NCI-H1694 treated with DMSO at 0.1 percent for 48 hours (cell line): ENCODE results near the gene ATG4D.

ENCODE experiments used
- DNase-seq: peaks from one replicate; lab custom pipeline; 2025; lab: John Stamatoyannopoulos, UW

Gene ATG4D

GRCh38 chr19:10543420-10544241 lies at the start of gene ATG4D:
Gene ATG4D, plus strand, starts transcription at chr19:10543904. Its CDS starts 187 bp downstream, at chr19:10544091.
- peak; percentile 35 for DNase-seq

GRCh38 chr19:10497371-10497770 lies 46.3 kb upstream of the ATG4D start:
- DNase-seq = no peak

GRCh38 chr19:10499550-10500246 lies 44.0 kb upstream of the ATG4D start:
- DNase-seq = no peak

GRCh38 chr19:10500247-10500592 lies 43.5 kb upstream of the ATG4D start:
- no peak for DNase-seq

- DNase-seq = no peak
Measured at GRCh38 chr19:10501971-10502523, 41.7 kb upstream of the ATG4D start.

GRCh38 chr19:10502524-10503001 lies 41.1 kb upstream of the ATG4D start:
- peak; percentile 74 for DNase-seq

GRCh38 chr19:10503002-10503789 lies 40.5 kb upstream of the ATG4D start, which contains the start of gene KEAP1:
Gene KEAP1, minus strand, starts transcription at chr19:10503356. Its CDS starts 3,323 bp downstream, at chr19:10500033.
- no peak for DNase-seq

GRCh38 chr19:10505583-10506229 lies 38.0 kb upstream of the ATG4D start:
- peak; percentile 39 for DNase-seq

GRCh38 chr19:10508036-10508435 lies 35.7 kb upstream of the ATG4D start:
- DNase-seq = no peak

- no peak for DNase-seq
Measured at GRCh38 chr19:10508707-10509106, 35.0 kb upstream of the ATG4D start.

GRCh38 chr19:10510301-10510802 lies 33.4 kb upstream of the ATG4D start:
- DNase-seq = no peak

GRCh38 chr19:10513223-10513622 lies 30.5 kb upstream of the ATG4D start:
- no peak for DNase-seq

- DNase-seq = no peak
Measured at GRCh38 chr19:10514211-10515145, 29.2 kb upstream of the ATG4D start.

GRCh38 chr19:10516064-10516385 lies 27.7 kb upstream of the ATG4D start:
- DNase-seq = no peak

- DNase-seq = no peak
Measured at GRCh38 chr19:10516671-10517286, 26.9 kb upstream of the ATG4D start.

GRCh38 chr19:10517361-10517759 lies 26.3 kb upstream of the ATG4D start, which contains the start of gene S1PR5:
Gene S1PR5, minus strand, starts transcription at chr19:10517447. Its CDS starts 2,436 bp downstream, at chr19:10515011.
- no peak for DNase-seq

GRCh38 chr19:10517760-10518443 lies 25.8 kb upstream of the ATG4D start:
- DNase-seq = peak; percentile 15

- DNase-seq = no peak
Measured at GRCh38 chr19:10518444-10519361, 25.0 kb upstream of the ATG4D start.
